Fibroblast of the aortic adventitia (primary cell): ENCODE measurements around the gene PTGDR2. TPM values are rescaled to one million over a fixed set of nuclear protein-coding genes. Genes with fewer than 3 reads are reported as not detected.

ENCODE experiments used
- DNase-seq: peaks from one replicate; pipeline ENCODE4 v3.0.0-alpha.2; 2010; ENCODE audit warnings: low read depth
- H3K4me3 ChIP-seq: 2 replicates; pipeline ENCODE4 v1.5.1; 2011; ENCODE audit warnings: low read depth, mild to moderate bottlenecking, control low read depth, low read length, moderate library complexity
- CTCF ChIP-seq: IDR thresholded peaks from 2 replicates; pipeline ENCODE4 v1.5.1; 2011; ENCODE audit warnings: mild to moderate bottlenecking, low read length, control low read depth, inconsistent platforms; ENCODE audit not compliant: insufficient read depth
- total RNA-seq: library from RNA; depleted of rRNA; stranded (reverse); fragments of >200 nt; gene quantifications from 2 replicates; pipeline ENCODE4 v1.2.3, GENCODE V29; 2012; ENCODE audit warnings: low replicate concordance

Gene PTGDR2
- total RNA-seq, 1 donor: not detected

GRCh38 chr11:60864856-60865513 is 9.2 kb upstream of the PTGDR2 start:
- no peak for TF ChIP-seq CTCF
- no peak overlapping the region for H3K4me3 ChIP-seq
- DNase-seq: no peak

DNA sequence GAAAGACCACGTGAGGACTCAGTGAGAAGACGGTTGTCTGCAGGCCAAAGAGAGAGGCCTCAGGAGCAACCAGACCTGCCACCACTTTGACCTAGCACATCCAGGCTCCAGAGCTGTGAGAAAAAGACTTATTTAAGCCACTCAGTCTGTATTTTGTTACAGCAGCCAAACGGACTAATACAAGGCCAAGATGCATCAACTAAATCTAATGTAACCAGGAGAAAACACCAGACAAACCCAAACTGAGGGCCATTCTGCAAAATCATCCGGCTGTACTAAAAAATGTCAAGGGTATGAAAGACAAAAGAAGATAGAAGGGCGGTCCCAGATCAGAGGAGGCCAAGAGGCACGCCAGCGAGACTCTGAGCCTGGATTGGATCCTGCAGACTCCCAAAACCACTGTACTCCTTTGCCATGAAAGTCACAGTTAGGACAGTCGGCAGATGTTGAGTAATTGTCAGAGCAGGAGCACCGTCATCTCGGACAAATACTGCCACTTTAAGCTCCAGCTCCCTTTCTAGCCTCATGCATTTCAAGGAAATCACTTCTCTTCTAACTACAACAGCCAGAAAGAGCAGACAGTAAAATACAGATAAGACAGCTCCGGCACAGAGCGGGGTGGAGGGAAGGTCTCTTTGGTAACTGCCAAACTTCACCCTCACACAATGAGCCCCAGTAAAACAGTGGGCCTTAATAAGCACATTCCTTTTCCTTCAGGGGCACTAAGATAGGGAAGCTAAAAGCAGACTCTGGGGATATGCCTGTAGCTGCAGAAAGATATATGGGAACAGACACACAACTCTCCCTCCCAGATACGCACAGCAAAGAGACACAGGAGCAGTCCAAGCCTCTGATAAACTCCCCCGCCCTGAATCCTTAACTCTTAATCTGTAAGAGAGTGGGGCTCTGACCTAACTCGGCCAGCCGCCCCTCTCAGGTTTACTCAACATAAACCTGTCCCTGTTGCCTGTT is 8.1 kb upstream of the PTGDR2 start:
- TF ChIP-seq CTCF: no peak
- H3K4me3 ChIP-seq: no peak overlapping the region
- no peak for DNase-seq

DNA sequence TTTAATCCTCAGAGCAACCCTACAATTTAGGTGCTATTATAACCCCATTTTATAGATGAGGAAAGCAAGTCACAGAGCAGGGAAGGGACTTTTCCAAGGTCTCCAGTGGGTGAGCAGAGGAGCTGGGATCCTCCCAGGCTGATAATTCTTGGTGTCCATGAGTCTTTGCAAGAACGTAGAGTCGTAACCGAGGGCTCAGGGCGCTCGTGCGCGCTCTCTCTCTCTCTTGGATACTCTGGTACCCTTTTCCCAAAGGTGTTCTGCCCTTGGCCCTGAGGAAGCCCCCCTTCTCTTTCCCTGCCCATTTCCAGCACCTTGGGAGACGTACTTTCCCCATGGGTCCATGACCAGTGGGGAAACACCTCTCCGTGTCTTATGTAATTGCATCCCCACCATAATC is 6.4 kb upstream of the PTGDR2 start:
- no peak overlapping the region for H3K4me3 ChIP-seq
- no peak for TF ChIP-seq CTCF
- DNase-seq: no peak

- no peak for TF ChIP-seq CTCF
- no peak overlapping the region for H3K4me3 ChIP-seq
- DNase-seq: no peak
These were observed 5.2 kb upstream of the PTGDR2 start for GRCh38 chr11:60860943-60861342.

DNA sequence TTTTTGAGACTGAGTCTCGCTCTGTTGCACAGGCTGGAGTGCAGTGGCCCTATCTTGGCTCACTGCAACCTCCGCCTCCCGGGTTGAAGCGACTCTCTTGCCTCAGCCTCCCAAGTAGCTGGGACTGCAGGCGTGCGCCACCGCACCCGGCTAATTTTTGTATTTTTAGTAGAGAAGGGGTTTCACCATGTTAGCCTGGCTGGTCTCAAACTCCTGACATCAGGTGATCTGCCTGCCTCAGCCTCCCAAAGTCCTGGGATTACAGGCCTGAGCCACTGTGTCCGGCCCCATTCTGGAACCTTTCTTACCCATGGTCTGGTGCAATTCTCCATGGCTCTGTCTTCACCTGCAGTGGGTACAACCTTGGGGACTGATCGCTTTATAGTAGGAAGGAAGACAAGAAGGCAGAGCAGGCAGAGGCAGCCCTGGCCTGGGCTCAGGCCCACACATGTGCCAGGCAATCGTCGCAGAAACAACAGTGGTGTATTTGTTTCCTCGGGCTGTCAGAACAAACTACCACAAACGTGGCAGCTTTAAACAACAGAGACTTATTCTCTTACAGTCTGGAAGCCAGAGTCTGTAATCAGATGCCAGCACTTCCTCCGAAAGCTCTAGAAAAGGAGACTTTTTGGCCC is 4.0 kb upstream of the PTGDR2 start:
- no peak for TF ChIP-seq CTCF
- no peak for DNase-seq
- no peak overlapping the region for H3K4me3 ChIP-seq

GRCh38 chr11:60858731-60859464 is 3.1 kb upstream of the PTGDR2 start:
- H3K4me3 ChIP-seq: no peak overlapping the region
- TF ChIP-seq CTCF: no peak
- no peak for DNase-seq
